CD4-positive, alpha-beta T cell (primary cell): ENCODE measurements around the gene UGT2A3. TPM values are rescaled to one million over a fixed set of nuclear protein-coding genes. Genes with fewer than 3 reads are reported as not detected.

Source experiments
- ATAC-seq: fragments of 200-7000 bp; cut with Tn5 transposase; one replicate; pipeline ENCODE4 v1.10.0; 2022; ENCODE audit warnings: mild to moderate bottlenecking; ENCODE audit not compliant: poor library complexity
- CTCF ChIA-PET: fragments of 350-600 bp; sonication (Branson Sonifier 250); formaldehyde crosslinking; loops from one replicate; lab custom pipeline; 2021; ENCODE audit warnings: antibody characterized with exemption, inconsistent platforms; lab: Charles Lee
- POLR2A ChIA-PET: fragments of 350-600 bp; sonication (Branson Sonifier 250); formaldehyde crosslinking; loops from one replicate; lab custom pipeline; 2021; ENCODE audit warnings: antibody characterized with exemption, inconsistent platforms; lab: Charles Lee
- DNase-seq, 14 experiments: peaks; one replicate each; pipeline ENCODE4 v3.0.0-alpha.2; 2013 to 2020; ENCODE audit warnings: mixed read lengths in 2 of 14
- H3K27ac ChIP-seq, 2 donors: one replicate each; pipeline versions ENCODE4 v1.5.1 to v1.7.0; 2013; ENCODE audit warnings: low read length in 2 of 2, low read depth in 1 of 2, mild to moderate bottlenecking in 1 of 2
- H3K27me3 ChIP-seq, 2 experiments: 1 replicate in 1 of 2; 2 replicates in 1 of 2; pipeline versions ENCODE4 v1.6.1 to v1.7.0; 2013; ENCODE audit warnings: low read length in 2 of 2, control low read depth in 1 of 2, mild to moderate bottlenecking in 1 of 2, moderate library complexity in 1 of 2; ENCODE audit not compliant: insufficient read depth in 2 of 2, control insufficient read depth in 1 of 2
- H3K36me3 ChIP-seq: one replicate; pipeline ENCODE4 v1.6.1; 2013; ENCODE audit warnings: low read length, control low read depth; ENCODE audit not compliant: insufficient read depth
- H3K4me1 ChIP-seq: one replicate; pipeline ENCODE4 v1.6.1; 2013; ENCODE audit warnings: low read length, control low read depth; ENCODE audit not compliant: insufficient read depth
- H3K4me3 ChIP-seq: one replicate; pipeline ENCODE4 v1.5.1; 2013; ENCODE audit warnings: mild to moderate bottlenecking, low read length, moderate library complexity
- H3K9me3 ChIP-seq, 2 experiments: 1 replicate in 1 of 2; 2 replicates in 1 of 2; pipeline versions ENCODE4 v1.6.1 to v1.7.0; 2013; ENCODE audit warnings: low read length in 2 of 2, mild to moderate bottlenecking in 2 of 2, control low read depth in 1 of 2, moderate library complexity in 1 of 2; ENCODE audit not compliant: control insufficient read depth in 1 of 2, insufficient read depth in 1 of 2
- H3K27ac Mint-ChIP-seq: one replicate; pipeline ENCODE4 v1.8.0; 2020; ENCODE audit warnings: mixed read lengths
- H3K27me3 Mint-ChIP-seq: one replicate; pipeline ENCODE4 v1.8.0; 2021; ENCODE audit warnings: mixed read lengths
- H3K36me3 Mint-ChIP-seq: one replicate; pipeline ENCODE4 v1.8.0; 2021; ENCODE audit warnings: low read depth, mixed read lengths
- H3K4me1 Mint-ChIP-seq: one replicate; pipeline ENCODE4 v1.8.0; 2021; ENCODE audit warnings: low read depth, mixed read lengths
- H3K4me3 Mint-ChIP-seq: one replicate; pipeline ENCODE4 v1.8.0; 2020; ENCODE audit warnings: mild to moderate bottlenecking, mixed read lengths
- H3K9me3 Mint-ChIP-seq: one replicate; pipeline ENCODE4 v1.8.0; 2020; ENCODE audit warnings: mixed read lengths
- CTCF ChIP-seq: fragments of 200-600 bp; IDR thresholded peaks from one replicate; pipeline ENCODE4 v1.8.0; 2022; ENCODE audit warnings: antibody characterized with exemption, mild to moderate bottlenecking
- intact Hi-C, 2 experiments: fragments of 100-400 bp; cut with DNase I in 1 of 2; cut with micrococcal nuclease in 1 of 2; formaldehyde crosslinking; loops; one replicate each; pipeline versions ENCODE4 v1.15.1 to v1.9.0; 2023 to 2025; cut with DNase I, micrococcal nuclease
- total RNA-seq, 174 experiments: library from RNA in 2 of 174; stranded (reverse) in 2 of 174; gene quantifications; one replicate each; pipeline ENCODE4 v1.2.3 and lab custom pipeline; 2021 to 2026

The UGT2A3 gene
- total RNA-seq, 2 experiments from 2014 or later: not detected

DNA sequence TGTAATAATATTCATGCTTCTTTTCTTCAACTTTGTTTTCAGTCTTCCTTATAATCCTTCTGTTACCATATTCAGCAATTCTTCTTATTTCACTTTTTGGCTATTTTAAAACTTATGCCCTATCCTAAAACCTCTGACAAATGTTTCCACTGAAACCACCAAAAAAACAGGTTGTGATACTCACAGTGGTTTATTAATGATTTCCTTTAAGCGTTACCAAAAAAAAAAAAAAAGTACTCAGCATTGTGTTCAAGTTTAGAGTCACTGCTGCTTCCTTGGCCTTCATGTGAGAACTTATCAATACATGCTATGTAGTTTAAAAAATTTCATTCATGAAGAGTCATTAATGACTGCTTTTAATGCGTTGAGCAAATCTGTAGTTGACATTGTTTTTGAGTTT lies 35.4 kb upstream of the UGT2A3 start:
- TF ChIP-seq CTCF: no peak
- Histone ChIP-seq H3K9me3 (no peaks in the 10 kb centered on the region), H3K4me3 (no peak overlapping the region), H3K27me3 (no peaks in the 10 kb centered on the region), H3K27ac (no peak overlapping the region), H3K4me1 (no peaks in the 10 kb centered on the region), H3K36me3 (no peaks in the 10 kb centered on the region)
- Mint-ChIP-seq H3K4me3 (no peak overlapping the region), H3K27me3 (no peaks in the 10 kb centered on the region), H3K27ac (no peak overlapping the region), H3K36me3 (no peaks in the 10 kb centered on the region), H3K4me1 (no peaks in the 10 kb centered on the region), H3K9me3 (peaks cover 8% of the 10 kb centered on the region)
- intact Hi-C loops: no loop called here
- CTCF ChIA-PET: no interaction called here
- POLR2A ChIA-PET: no interaction called here
- DNase-seq (no peak), ATAC-seq (no peak)

DNA sequence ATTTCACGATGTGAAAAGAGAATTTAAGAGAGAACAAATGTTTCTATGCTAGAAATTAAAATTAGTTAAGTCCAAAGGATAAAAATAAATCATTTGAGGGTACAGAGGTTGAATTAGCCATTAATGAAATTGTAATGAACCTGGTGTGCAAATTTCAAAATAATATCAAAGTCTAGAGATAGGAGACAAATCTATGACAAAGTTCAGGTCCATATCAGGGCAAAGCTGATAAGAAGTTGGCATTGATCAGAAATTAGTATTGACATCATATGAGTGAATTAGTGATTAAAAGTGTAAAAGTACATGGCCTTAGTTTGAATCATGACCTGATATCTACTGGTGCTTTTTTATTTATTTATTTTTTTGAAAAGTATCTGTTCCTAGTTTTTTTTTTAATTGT lies 33.8 kb upstream of the UGT2A3 start:
- Histone ChIP-seq H3K9me3 (no peaks in the 10 kb centered on the region), H3K36me3 (no peaks in the 10 kb centered on the region), H3K4me3 (no peak overlapping the region), H3K4me1 (no peaks in the 10 kb centered on the region), H3K27me3 (no peaks in the 10 kb centered on the region), H3K27ac (no peak overlapping the region)
- no peak overlapping the region for H3K27ac Mint-ChIP-seq
- TF ChIP-seq CTCF: no peak
- no peaks in the 10 kb centered on the region for H3K27me3 Mint-ChIP-seq
- POLR2A ChIA-PET: no interaction called here
- CTCF ChIA-PET: no interaction called here
- intact Hi-C loops: no loop called here
- DNase-seq (no peak), ATAC-seq (no peak)
- no peaks in the 10 kb centered on the region for H3K36me3 Mint-ChIP-seq
- H3K4me3 Mint-ChIP-seq: no peak overlapping the region
- H3K4me1 Mint-ChIP-seq: no peaks in the 10 kb centered on the region
- H3K9me3 Mint-ChIP-seq: peaks cover 8% of the 10 kb centered on the region

- ATAC-seq (no peak), DNase-seq (no peak)
- H3K36me3 ChIP-seq: no peaks in the 10 kb centered on the region
- Mint-ChIP-seq H3K27ac (no peak overlapping the region), H3K27me3 (no peaks in the 10 kb centered on the region), H3K36me3 (no peaks in the 10 kb centered on the region), H3K9me3 (peaks cover 8% of the 10 kb centered on the region), H3K4me3 (no peak overlapping the region), H3K4me1 (no peaks in the 10 kb centered on the region)
- no peaks in the 10 kb centered on the region for H3K4me1 ChIP-seq
- POLR2A ChIA-PET: no interaction called here
- no peak for TF ChIP-seq CTCF
- no peaks in the 10 kb centered on the region for H3K27me3 ChIP-seq
- intact Hi-C loops: no loop called here
- H3K9me3 ChIP-seq: no peaks in the 10 kb centered on the region
- H3K4me3 ChIP-seq: no peak overlapping the region
- CTCF ChIA-PET: no interaction called here
- no peak overlapping the region for H3K27ac ChIP-seq
Observed at GRCh38 chr4:68984947-68985346, 33.3 kb upstream of the UGT2A3 start.
